HG03469 (cell line): ENCODE data around the gene AREL1.

Experiments used
- ATAC-seq: cut with Tn5 transposase; IDR thresholded peaks from one replicate; pipeline ENCODE4 v1.9.1; 2021; ENCODE audit warnings: mild to moderate bottlenecking, moderate library complexity, moderate number of reproducible peaks; ENCODE audit not compliant: unreplicated experiment

The AREL1 gene

GRCh38 chr14:74697976-74698375 lies 14.9 kb downstream of the AREL1 start:
- ATAC-seq: no peak

- no peak for ATAC-seq
Measured at GRCh38 chr14:74697543-74697942, 15.3 kb downstream of the AREL1 start.

GRCh38 chr14:74697011-74697410 lies 15.9 kb downstream of the AREL1 start:
- no peak for ATAC-seq

GRCh38 chr14:74695406-74695805 lies 17.5 kb downstream of the AREL1 start:
- ATAC-seq: no peak

- no peak for ATAC-seq
Measured at GRCh38 chr14:74693191-74693590, 19.7 kb downstream of the AREL1 start.

GRCh38 chr14:74691456-74691855 lies 21.4 kb downstream of the AREL1 start:
- no peak for ATAC-seq

- no peak for ATAC-seq
Measured at GRCh38 chr14:74685921-74686678, 26.8 kb downstream of the AREL1 start.

GRCh38 chr14:74685056-74685455 lies 27.8 kb downstream of the AREL1 start:
- ATAC-seq: no peak

- no peak for ATAC-seq
Measured at GRCh38 chr14:74684434-74684833, 28.4 kb downstream of the AREL1 start.

GRCh38 chr14:74683406-74683805 lies 29.5 kb downstream of the AREL1 start:
- ATAC-seq: no peak

- ATAC-seq: no peak
Measured at GRCh38 chr14:74682169-74682952, 30.5 kb downstream of the AREL1 start.

GRCh38 chr14:74675219-74675618 lies 37.7 kb downstream of the AREL1 start:
- no peak for ATAC-seq

GRCh38 chr14:74673768-74674167 lies 39.1 kb downstream of the AREL1 start:
- no peak for ATAC-seq

- no peak for ATAC-seq
Measured at GRCh38 chr14:74671789-74672188, 41.1 kb downstream of the AREL1 start.

GRCh38 chr14:74670726-74671411 lies 42.0 kb downstream of the AREL1 start:
- no peak for ATAC-seq

GRCh38 chr14:74669846-74670245 lies 43.0 kb downstream of the AREL1 start:
- no peak for ATAC-seq

- ATAC-seq: no peak
Measured at GRCh38 chr14:74669256-74669655, 43.6 kb downstream of the AREL1 start.

- no peak for ATAC-seq
Measured at GRCh38 chr14:74667758-74668157, 45.1 kb downstream of the AREL1 start.

- ATAC-seq: no peak
Measured at GRCh38 chr14:74664717-74665116, 48.2 kb downstream of the AREL1 start.

- ATAC-seq: no peak
Measured at GRCh38 chr14:74663884-74664283, 49.0 kb downstream of the AREL1 start.

GRCh38 chr14:74661726-74662450 lies 51.0 kb downstream of the AREL1 start:
- no peak for ATAC-seq
